H9 (cell line): Measurements from ENCODE around the gene ELFN1. TPM values are rescaled to one million over a fixed set of nuclear protein-coding genes. Genes with fewer than 3 reads are reported as not detected.

Experiments used
- DNase-seq: peaks from one replicate; pipeline ENCODE4 v3.0.0-alpha.2; 2017
- H2AFZ ChIP-seq: one replicate; pipeline ENCODE4 v1.6.1; 2013; ENCODE audit warnings: mild to moderate bottlenecking, low read length, control low read depth, moderate library complexity
- H2AK5ac ChIP-seq: 2 replicates; pipeline ENCODE4 v1.6.1; 2013; ENCODE audit warnings: low read length, control low read depth, mixed read lengths; ENCODE audit not compliant: insufficient read length
- H2BK120ac ChIP-seq: one replicate; pipeline ENCODE4 v1.6.1; 2013; ENCODE audit warnings: low read depth, mild to moderate bottlenecking, low read length, control low read depth, inconsistent platforms; ENCODE audit not compliant: poor library complexity, severe bottlenecking
- H2BK12ac ChIP-seq: 2 replicates; pipeline ENCODE4 v1.6.1; 2013; ENCODE audit warnings: low read length, control low read depth, mixed read lengths, low read depth; ENCODE audit not compliant: insufficient read length
- H2BK15ac ChIP-seq: 2 replicates; pipeline ENCODE4 v1.6.1; 2013; ENCODE audit warnings: low read depth, low read length, control low read depth
- H2BK20ac ChIP-seq: one replicate; pipeline ENCODE4 v1.6.1; 2013; ENCODE audit warnings: low read depth, mild to moderate bottlenecking, low read length, control low read depth, inconsistent platforms; ENCODE audit not compliant: poor library complexity, severe bottlenecking
- H2BK5ac ChIP-seq: 2 replicates; pipeline ENCODE4 v1.6.1; 2013; ENCODE audit warnings: low read length, control low read depth, mixed read lengths; ENCODE audit not compliant: insufficient read length
- H3K14ac ChIP-seq: 2 replicates; pipeline ENCODE4 v1.6.1; 2013; ENCODE audit warnings: low read length, control low read depth; ENCODE audit not compliant: insufficient read depth
- H3K18ac ChIP-seq: 2 replicates; pipeline ENCODE4 v1.6.1; 2013; ENCODE audit warnings: low read depth, mild to moderate bottlenecking, mixed read lengths, low read length, control low read depth; ENCODE audit not compliant: insufficient read length
- H3K23ac ChIP-seq: 2 replicates; pipeline ENCODE4 v1.6.1; 2013; ENCODE audit warnings: low read length, control low read depth, mixed read lengths, low read depth; ENCODE audit not compliant: insufficient read length
- H3K23me2 ChIP-seq: 2 replicates; pipeline ENCODE4 v1.6.1; 2013; ENCODE audit warnings: low read depth, mild to moderate bottlenecking, mixed read lengths, low read length, control low read depth; ENCODE audit not compliant: insufficient read length, poor library complexity, severe bottlenecking
- H3K27ac ChIP-seq: 2 replicates; pipeline ENCODE4 v1.5.1; 2013; ENCODE audit warnings: low read length, control low read depth, mixed read lengths, low read depth; ENCODE audit not compliant: insufficient read length
- H3K27me3 ChIP-seq: 2 replicates; pipeline ENCODE4 v1.6.1; 2013; ENCODE audit warnings: low read length, control low read depth, inconsistent platforms; ENCODE audit not compliant: insufficient read depth
- H3K4ac ChIP-seq: 2 replicates; pipeline ENCODE4 v1.6.1; 2013; ENCODE audit warnings: low read depth, mild to moderate bottlenecking, control low read depth, inconsistent platforms, low read length, moderate library complexity
- H3K4me1 ChIP-seq: 2 replicates; pipeline ENCODE4 v1.6.1; 2013; ENCODE audit warnings: low read length, control low read depth, inconsistent platforms; ENCODE audit not compliant: insufficient read depth
- H3K4me2 ChIP-seq: 2 replicates; pipeline ENCODE4 v1.6.1; 2013; ENCODE audit warnings: low read length, control low read depth, mixed read lengths; ENCODE audit not compliant: insufficient read length, insufficient read depth
- H3K56ac ChIP-seq: 2 replicates; pipeline ENCODE4 v1.6.1; 2013; ENCODE audit warnings: low read depth, mild to moderate bottlenecking, mixed read lengths, low read length, control low read depth; ENCODE audit not compliant: insufficient read length
- H3K79me1 ChIP-seq: 2 replicates; pipeline ENCODE4 v1.6.1; 2013; ENCODE audit warnings: low read depth, mild to moderate bottlenecking, moderate library complexity, low read length, control low read depth, inconsistent platforms; ENCODE audit not compliant: insufficient read depth, poor library complexity, severe bottlenecking
- H3K79me2 ChIP-seq: 2 replicates; pipeline ENCODE4 v1.6.1; 2013; ENCODE audit warnings: low read length, control low read depth, inconsistent platforms; ENCODE audit not compliant: insufficient read depth
- H3K9ac ChIP-seq: 2 replicates; pipeline ENCODE4 v1.6.1; 2013; ENCODE audit warnings: low read length, control low read depth, mixed read lengths; ENCODE audit not compliant: insufficient read length; ENCODE audit errors: extremely low read depth
- H3K9me3 ChIP-seq: one replicate; pipeline ENCODE4 v1.6.1; 2013; ENCODE audit warnings: low read depth, low read length, inconsistent platforms; ENCODE audit not compliant: control insufficient read depth
- H3T11ph ChIP-seq: one replicate; pipeline ENCODE4 v1.6.1; 2013; ENCODE audit warnings: mild to moderate bottlenecking, low read length, control low read depth, inconsistent platforms
- H4K20me1 ChIP-seq: one replicate; pipeline ENCODE4 v1.6.1; 2013; ENCODE audit not compliant: control insufficient read depth, insufficient read length, insufficient read depth
- H4K5ac ChIP-seq: 2 replicates; pipeline ENCODE4 v1.6.1; 2013; ENCODE audit warnings: low read depth, mild to moderate bottlenecking, mixed read lengths, low read length, control low read depth; ENCODE audit not compliant: insufficient read length
- H4K8ac ChIP-seq: replicated peaks from 2 replicates; pipeline ENCODE4 v1.6.1; 2013; ENCODE audit warnings: low read length, control low read depth, mixed read lengths, low read depth; ENCODE audit not compliant: insufficient read length
- H4K91ac ChIP-seq: 2 replicates; pipeline ENCODE4 v1.6.1; 2013; ENCODE audit warnings: low read depth, mild to moderate bottlenecking, moderate library complexity, mixed read lengths, low read length, control low read depth; ENCODE audit not compliant: insufficient read length
- H3K27ac Mint-ChIP-seq, 3 experiments: 2 replicates in 2 of 3; 3 replicates in 1 of 3; pipeline ENCODE4 v1.8.0; 2020 to 2021; ENCODE audit warnings: mixed read lengths in 3 of 3, mild to moderate bottlenecking in 1 of 3, moderate library complexity in 1 of 3
- H3K27me3 Mint-ChIP-seq: 2 replicates; pipeline ENCODE4 v1.8.0; 2021; ENCODE audit warnings: low read depth, mild to moderate bottlenecking, moderate library complexity, mixed read lengths
- H3K36me3 Mint-ChIP-seq, 3 experiments: 2 replicates in 2 of 3; 3 replicates in 1 of 3; pipeline ENCODE4 v1.8.0; 2020 to 2021; ENCODE audit warnings: low read depth in 3 of 3, mixed read lengths in 3 of 3; ENCODE audit not compliant: insufficient read depth in 1 of 3
- H3K4me1 Mint-ChIP-seq, 2 experiments: 2 replicates each; pipeline ENCODE4 v1.8.0; 2020; ENCODE audit warnings: mixed read lengths in 2 of 2
- H3K4me3 Mint-ChIP-seq, 2 experiments: 2 replicates in 1 of 2; 3 replicates in 1 of 2; pipeline ENCODE4 v1.8.0; 2020 to 2021; ENCODE audit warnings: mild to moderate bottlenecking in 2 of 2, mixed read lengths in 2 of 2, moderate library complexity in 1 of 2
- H3K9me3 Mint-ChIP-seq, 2 experiments: 2 replicates in 1 of 2; 3 replicates in 1 of 2; pipeline ENCODE4 v1.8.0; 2020; ENCODE audit warnings: mild to moderate bottlenecking in 2 of 2, mixed read lengths in 2 of 2, moderate library complexity in 1 of 2
- WGBS: extraction: QIAGEN DNeasy Blood & Tissue Kit; methylation state at CpG from one replicate; pipeline ENCODE4 v1.1.7; 2013; ENCODE audit warnings: missing lambda C conversion rate, low lambda C conversion rate, mixed read lengths; ENCODE audit not compliant: insufficient read length; ENCODE audit errors: extremely low coverage; 5-methylcytosine and 5-hydroxymethylcytosine counted together
- total RNA-seq: library from RNA; stranded (reverse); gene quantifications from 2 replicates; pipeline ENCODE4 v1.2.1, GENCODE V29; 2021
- TF ChIP-seq, protein P1 (sequence below): fragments of 200-600 bp; sonication (generic); conservative IDR thresholded peaks from 3 replicates; pipeline ENCODE4 v1.8.0; 2021; ENCODE audit warnings: antibody characterized with exemption, mild to moderate bottlenecking

Gene ELFN1
- total RNA-seq, 1 experiment from 2014 or later = 3.7 TPM

DNA sequence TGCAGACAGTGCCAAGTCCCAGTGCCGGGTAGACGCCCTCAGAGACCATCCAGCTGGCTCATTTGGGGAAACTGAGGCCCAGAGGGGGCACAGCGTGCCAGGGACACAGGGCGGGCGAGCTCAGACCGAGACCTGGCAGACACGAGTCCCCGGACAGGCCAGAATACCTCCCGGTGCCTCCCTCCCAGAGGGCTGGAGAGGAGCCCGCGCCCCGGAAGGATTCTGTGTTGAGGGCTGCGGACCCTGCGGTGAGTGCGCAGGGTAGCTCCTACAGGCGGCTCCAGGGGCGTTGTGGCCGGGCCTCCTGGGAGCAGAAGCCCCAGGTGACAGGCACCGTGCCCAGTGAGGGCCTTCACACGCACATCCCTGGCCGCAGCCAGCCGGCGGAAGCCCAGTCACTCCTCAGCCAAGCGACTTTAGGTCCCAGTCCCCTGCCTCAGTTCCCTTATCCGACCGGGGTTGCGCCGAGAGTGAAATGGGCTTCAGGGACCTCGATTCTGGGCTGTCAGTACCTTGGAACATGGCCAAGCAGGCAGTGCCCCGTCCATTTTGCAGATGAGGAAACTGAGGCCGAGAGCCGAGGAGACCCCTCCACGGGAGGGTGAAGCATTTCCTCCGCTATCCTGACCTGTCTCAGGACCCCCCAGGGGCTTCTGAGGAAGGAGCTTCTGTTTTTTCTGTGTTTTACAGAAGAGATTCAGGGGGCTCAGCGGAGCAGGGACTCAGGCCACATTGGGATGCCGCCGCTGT lies 73.6 kb downstream of the ELFN1 start:
- Histone ChIP-seq H3K27me3 (no peaks in the 10 kb centered on the region), H2BK12ac (no peak overlapping the region), H3K4me2 (no peak overlapping the region), H2BK15ac (no peak overlapping the region), H3K9ac (no peak overlapping the region), H2BK20ac (no peak overlapping the region), H4K8ac (no peak overlapping the region), H3K4ac (no peak overlapping the region), H3K4me1 (no peaks in the 10 kb centered on the region), H4K5ac (no peak overlapping the region), H4K20me1 (no peaks in the 10 kb centered on the region), H3K14ac (no peak overlapping the region), H3K18ac (no peak overlapping the region), H3K23ac (no peak overlapping the region), H2AFZ (no peak overlapping the region), H2BK120ac (no peak overlapping the region), H2AK5ac (no peak overlapping the region), H3K23me2 (no peaks in the 10 kb centered on the region), H3K27ac (no peak overlapping the region), H3T11ph (no peak overlapping the region), H3K56ac (no peak overlapping the region), H3K79me2 (no peaks in the 10 kb centered on the region), H3K79me1 (no peaks in the 10 kb centered on the region), H3K9me3 (no peaks in the 10 kb centered on the region), H4K91ac (no peak overlapping the region), H2BK5ac (no peak overlapping the region)
- H3K36me3 Mint-ChIP-seq = no peaks in the 10 kb centered on the region; a peak in 1 of 7 replicates
- WGBS = no CpG with 5 or more reads among the region's 37 CpGs
- H3K4me3 Mint-ChIP-seq = no peak overlapping the region
- H3K27me3 Mint-ChIP-seq = peaks cover 7% of the 10 kb centered on the region
- H3K4me1 Mint-ChIP-seq = peaks cover 0 to 5% of the 10 kb centered on the region in 2 experiments; a peak in 2 of 4 replicates
- no peak overlapping the region for H3K27ac Mint-ChIP-seq
- H3K9me3 Mint-ChIP-seq = no peaks in the 10 kb centered on the region; a peak in 1 of 5 replicates
- TF ChIP-seq, protein P1, sequence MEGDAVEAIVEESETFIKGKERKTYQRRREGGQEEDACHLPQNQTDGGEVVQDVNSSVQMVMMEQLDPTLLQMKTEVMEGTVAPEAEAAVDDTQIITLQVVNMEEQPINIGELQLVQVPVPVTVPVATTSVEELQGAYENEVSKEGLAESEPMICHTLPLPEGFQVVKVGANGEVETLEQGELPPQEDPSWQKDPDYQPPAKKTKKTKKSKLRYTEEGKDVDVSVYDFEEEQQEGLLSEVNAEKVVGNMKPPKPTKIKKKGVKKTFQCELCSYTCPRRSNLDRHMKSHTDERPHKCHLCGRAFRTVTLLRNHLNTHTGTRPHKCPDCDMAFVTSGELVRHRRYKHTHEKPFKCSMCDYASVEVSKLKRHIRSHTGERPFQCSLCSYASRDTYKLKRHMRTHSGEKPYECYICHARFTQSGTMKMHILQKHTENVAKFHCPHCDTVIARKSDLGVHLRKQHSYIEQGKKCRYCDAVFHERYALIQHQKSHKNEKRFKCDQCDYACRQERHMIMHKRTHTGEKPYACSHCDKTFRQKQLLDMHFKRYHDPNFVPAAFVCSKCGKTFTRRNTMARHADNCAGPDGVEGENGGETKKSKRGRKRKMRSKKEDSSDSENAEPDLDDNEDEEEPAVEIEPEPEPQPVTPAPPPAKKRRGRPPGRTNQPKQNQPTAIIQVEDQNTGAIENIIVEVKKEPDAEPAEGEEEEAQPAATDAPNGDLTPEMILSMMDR = no peak
- no peak for DNase-seq
